IMR-90 (cell line): ENCODE measurements around the gene PCDHGB1.

Experiments used
- CEBPB ChIP-seq: IDR thresholded peaks from 2 replicates; pipeline ENCODE4 v1.6.1; 2012; ENCODE audit warnings: low read depth, low read length, improper control_type of control experiment
- MAFK ChIP-seq: IDR thresholded peaks from 2 replicates; pipeline ENCODE4 v1.6.1; 2012; ENCODE audit warnings: low read depth, low read length, improper control_type of control experiment
- POLR2A ChIP-seq: IDR thresholded peaks from 2 replicates; pipeline ENCODE4 v1.6.1; 2012; ENCODE audit warnings: mild to moderate bottlenecking, low read depth, low read length
- TF ChIP-seq, protein P1 (sequence below): conservative IDR thresholded peaks from 2 replicates; pipeline ENCODE4 v1.5.1; 2012; ENCODE audit warnings: mild to moderate bottlenecking, low read depth, low read length, improper control_type of control experiment

GRCh38 chr5:141389153-141390042, 39.5 kb downstream of the PCDHGB1 start:
- TF ChIP-seq POLR2A (no peak), CEBPB (no peak), MAFK (no peak)
- TF ChIP-seq, protein P1, sequence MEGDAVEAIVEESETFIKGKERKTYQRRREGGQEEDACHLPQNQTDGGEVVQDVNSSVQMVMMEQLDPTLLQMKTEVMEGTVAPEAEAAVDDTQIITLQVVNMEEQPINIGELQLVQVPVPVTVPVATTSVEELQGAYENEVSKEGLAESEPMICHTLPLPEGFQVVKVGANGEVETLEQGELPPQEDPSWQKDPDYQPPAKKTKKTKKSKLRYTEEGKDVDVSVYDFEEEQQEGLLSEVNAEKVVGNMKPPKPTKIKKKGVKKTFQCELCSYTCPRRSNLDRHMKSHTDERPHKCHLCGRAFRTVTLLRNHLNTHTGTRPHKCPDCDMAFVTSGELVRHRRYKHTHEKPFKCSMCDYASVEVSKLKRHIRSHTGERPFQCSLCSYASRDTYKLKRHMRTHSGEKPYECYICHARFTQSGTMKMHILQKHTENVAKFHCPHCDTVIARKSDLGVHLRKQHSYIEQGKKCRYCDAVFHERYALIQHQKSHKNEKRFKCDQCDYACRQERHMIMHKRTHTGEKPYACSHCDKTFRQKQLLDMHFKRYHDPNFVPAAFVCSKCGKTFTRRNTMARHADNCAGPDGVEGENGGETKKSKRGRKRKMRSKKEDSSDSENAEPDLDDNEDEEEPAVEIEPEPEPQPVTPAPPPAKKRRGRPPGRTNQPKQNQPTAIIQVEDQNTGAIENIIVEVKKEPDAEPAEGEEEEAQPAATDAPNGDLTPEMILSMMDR, result no peak
